AG04450 (cell line): ENCODE results near the gene CDH15. TPM values are rescaled to one million over a fixed set of nuclear protein-coding genes. Genes with fewer than 3 reads are reported as not detected.

Source experiments
- CTCF ChIA-PET: fragments of 300-600, 350-600 bp; formaldehyde crosslinking; extraction: SDS; loops from one replicate; lab custom pipeline; 2022; ENCODE audit warnings: antibody characterized with exemption, inconsistent platforms; lab: Charles Lee
- POLR2A ChIA-PET: fragments of 350-600 bp; formaldehyde crosslinking; extraction: SDS; loops from one replicate; lab custom pipeline; 2021; ENCODE audit warnings: antibody characterized with exemption, inconsistent platforms; lab: Yijun Ruan, JAX
- DNase-seq: peaks from one replicate; pipeline ENCODE4 v3.0.0-alpha.2; 2011; ENCODE audit warnings: low read depth, low spot score
- H3K27ac ChIP-seq: one replicate; pipeline ENCODE4 v1.5.1; 2012; ENCODE audit warnings: low read depth, low read length, control low read depth
- H3K27me3 ChIP-seq: one replicate; pipeline ENCODE4 v1.6.0; 2012; ENCODE audit warnings: low read length; ENCODE audit not compliant: control insufficient read depth, insufficient read depth
- H3K4me3 ChIP-seq: 2 replicates; pipeline ENCODE4 v1.5.1; 2011; ENCODE audit warnings: mild to moderate bottlenecking, low read depth, low read length, control low read depth
- H3K9me3 ChIP-seq: 2 replicates; pipeline ENCODE4 v1.5.1; 2012; ENCODE audit warnings: low read length; ENCODE audit not compliant: control insufficient read depth, insufficient read depth
- CTCF ChIP-seq: IDR thresholded peaks from 2 replicates; pipeline ENCODE4 v1.5.1; 2011; ENCODE audit warnings: low read depth, low read length, control low read depth, inconsistent platforms
- polyA plus RNA-seq: library from polyadenylated mRNA; depleted of rRNA; stranded (reverse); fragments of >200 nt; gene quantifications from 2 replicates; pipeline ENCODE4 v1.2.3, GENCODE V29; 2011

Gene CDH15
- polyA plus RNA-seq, 1 experiment = 0.12 TPM

- TF ChIP-seq CTCF = no peak
- CTCF ChIA-PET = no interaction called here
- no peak overlapping the region for H3K4me3 ChIP-seq
- H3K9me3 ChIP-seq = no peaks in the 10 kb centered on the region; the same call in 1 of the 2 replicates
- POLR2A ChIA-PET = no interaction called here
- H3K27ac ChIP-seq = no peak overlapping the region
- no peak for DNase-seq
- no peaks in the 10 kb centered on the region for H3K27me3 ChIP-seq
Observed at GRCh38 chr16:89137666-89138512, 33.7 kb upstream of the CDH15 start.

DNA sequence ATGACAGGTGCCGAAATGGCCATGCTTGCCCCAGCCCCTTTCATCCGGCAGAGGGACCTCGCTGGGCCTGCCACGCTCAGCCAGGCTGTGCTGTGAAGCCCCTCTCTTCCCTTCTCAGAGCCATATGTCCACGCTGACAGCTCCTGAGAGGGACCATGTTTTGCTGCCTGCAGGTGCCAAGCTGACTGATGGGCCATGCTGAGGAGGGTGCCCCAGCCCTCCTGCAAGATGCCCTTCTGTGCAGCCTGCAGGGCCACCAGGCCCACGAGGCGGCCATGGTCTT is 33.1 kb upstream of the CDH15 start:
- Histone ChIP-seq H3K27ac (no peak overlapping the region), H3K9me3 (no peaks in the 10 kb centered on the region; the same call in 1 of the 2 replicates), H3K4me3 (no peak overlapping the region), H3K27me3 (no peaks in the 10 kb centered on the region)
- ChIA-PET POLR2A (no interaction called here), CTCF (no interaction called here)
- no peak for TF ChIP-seq CTCF
- no peak for DNase-seq

- Histone ChIP-seq H3K4me3 (no peak overlapping the region), H3K27me3 (no peaks in the 10 kb centered on the region), H3K27ac (no peak overlapping the region), H3K9me3 (no peaks in the 10 kb centered on the region; the same call in 1 of the 2 replicates)
- POLR2A ChIA-PET = no interaction called here
- CTCF ChIA-PET = no interaction called here
- DNase-seq = no peak
- no peak for TF ChIP-seq CTCF
Observed at GRCh38 chr16:89138843-89139520, 32.6 kb upstream of the CDH15 start.

GRCh38 chr16:89139907-89140361 is 31.6 kb upstream of the CDH15 start:
- CTCF ChIA-PET = no interaction called here
- TF ChIP-seq CTCF = no peak
- no peak overlapping the region for H3K27ac ChIP-seq
- POLR2A ChIA-PET = interaction anchor here (0.5 kb wide), 1 partner anchor 263 kb away, joined by 3 read pairs; no protein-coding TSS in a partner anchor
- H3K9me3 ChIP-seq = no peaks in the 10 kb centered on the region
- no peak for DNase-seq
- no peaks in the 10 kb centered on the region for H3K27me3 ChIP-seq
- H3K4me3 ChIP-seq = no peak overlapping the region

GRCh38 chr16:89140401-89140800 is 31.1 kb upstream of the CDH15 start:
- Histone ChIP-seq H3K27me3 (no peaks in the 10 kb centered on the region), H3K9me3 (no peaks in the 10 kb centered on the region; the same call in 1 of the 2 replicates), H3K27ac (no peak overlapping the region), H3K4me3 (no peak overlapping the region)
- no peak for TF ChIP-seq CTCF
- no peak for DNase-seq
- ChIA-PET CTCF (no interaction called here), POLR2A (interaction anchor here (0.5 kb wide), 1 partner anchor 264 kb away, joined by 3 read pairs; no protein-coding TSS in a partner anchor)
